ENCODE results near the gene SGIP1.

GRCh38 chr1:66518654-66519053, 15.3 kb upstream of the SGIP1 start:
- TF ChIP-seq CTCF (IDR thresholded peaks at IDR 0.05; ENCODE audit: low read length) (no peak), EZH2 (IDR thresholded peaks at IDR 0.05; ENCODE audit: borderline replicate concordance, low read length) (no peak)
